ENCODE results near the gene SLC35E2B.
"Not testable (repeated sequence)": the region's sequence is repeated elsewhere in the genome, so short reads cannot be mapped to it uniquely, and the experiment has no call there.

The SLC35E2B gene

GRCh38 chr1:1703796-1704195 lies 11.2 kb upstream of the SLC35E2B start:
- DNase-seq (ENCODE audit: low spot score): no peak

- DNase-seq (ENCODE audit: low spot score): not testable (repeated sequence)
Observed at GRCh38 chr1:1702506-1702905, 9.9 kb upstream of the SLC35E2B start.

DNA sequence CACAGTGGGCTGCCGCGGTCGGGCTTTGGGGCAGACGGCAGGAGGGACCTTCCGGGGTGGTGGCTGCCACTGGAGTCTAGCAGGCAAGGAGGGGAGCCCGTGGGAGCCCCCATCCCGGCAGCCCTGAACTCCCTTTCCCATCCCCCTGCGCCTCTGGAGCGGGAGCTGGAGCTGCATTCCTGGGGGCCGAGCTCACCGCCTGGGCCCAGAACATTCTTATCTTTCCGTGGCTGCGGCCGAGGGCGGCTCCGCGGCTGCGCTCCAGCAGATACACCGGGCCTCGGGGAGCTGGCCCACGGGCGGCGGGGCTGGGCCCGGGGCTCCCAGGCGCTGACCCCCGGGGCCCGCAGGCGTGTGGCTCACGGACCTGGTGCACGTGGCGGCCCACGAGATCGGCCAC lies 8.0 kb upstream of the SLC35E2B start:
- DNase-seq (ENCODE audit: low spot score): not testable (repeated sequence)

- DNase-seq (ENCODE audit: low spot score): not testable (repeated sequence)
Observed at GRCh38 chr1:1700067-1700466, 7.5 kb upstream of the SLC35E2B start.

- not testable (repeated sequence) for DNase-seq (ENCODE audit: low spot score)
Observed at GRCh38 chr1:1699061-1699460, 6.5 kb upstream of the SLC35E2B start.

DNA sequence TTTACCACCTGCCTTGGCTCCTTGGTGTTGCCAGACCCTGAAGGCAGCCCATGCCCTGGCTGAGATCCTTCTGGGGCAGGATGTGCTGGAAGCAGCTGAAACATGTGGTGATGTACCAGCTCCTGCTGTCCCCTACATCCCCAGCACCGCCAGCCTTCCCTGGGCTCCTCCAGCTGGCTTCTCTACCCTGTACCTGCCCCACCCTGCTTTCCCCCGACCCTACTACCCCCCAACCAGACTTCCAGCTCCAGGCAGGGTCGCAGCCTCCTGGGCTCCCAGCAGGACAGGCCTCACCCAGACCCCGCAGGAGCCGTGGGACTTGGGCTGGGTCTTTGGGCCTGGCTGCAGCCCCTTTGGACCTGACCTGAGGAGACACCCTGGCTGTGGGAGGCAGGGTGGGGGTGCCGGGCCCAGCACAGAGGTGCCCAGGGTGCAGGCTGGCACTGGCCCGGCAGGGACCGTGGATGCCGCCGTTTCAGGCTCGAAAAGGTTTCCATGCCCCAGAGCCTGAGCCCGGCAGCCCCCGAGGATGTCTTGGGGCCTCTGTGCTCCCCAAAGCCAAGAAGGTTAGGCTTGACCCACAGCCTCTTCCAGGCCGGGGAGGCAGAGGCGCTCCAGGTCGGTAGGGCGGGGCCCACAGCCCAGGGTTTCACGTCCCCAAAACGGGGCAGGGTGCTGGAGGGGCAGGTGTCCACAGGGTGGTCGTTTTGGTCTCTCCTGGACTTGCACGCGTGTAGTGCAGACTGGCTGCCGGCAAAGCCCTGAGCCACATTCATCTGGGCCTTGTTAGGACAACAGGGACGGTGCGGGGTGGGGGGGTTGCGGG lies 5.0 kb upstream of the SLC35E2B start:
- not testable (repeated sequence) for DNase-seq (ENCODE audit: low spot score)

GRCh38 chr1:1696431-1697357 lies 4.1 kb upstream of the SLC35E2B start:
- not testable (repeated sequence) for DNase-seq (ENCODE audit: low spot score)

DNA sequence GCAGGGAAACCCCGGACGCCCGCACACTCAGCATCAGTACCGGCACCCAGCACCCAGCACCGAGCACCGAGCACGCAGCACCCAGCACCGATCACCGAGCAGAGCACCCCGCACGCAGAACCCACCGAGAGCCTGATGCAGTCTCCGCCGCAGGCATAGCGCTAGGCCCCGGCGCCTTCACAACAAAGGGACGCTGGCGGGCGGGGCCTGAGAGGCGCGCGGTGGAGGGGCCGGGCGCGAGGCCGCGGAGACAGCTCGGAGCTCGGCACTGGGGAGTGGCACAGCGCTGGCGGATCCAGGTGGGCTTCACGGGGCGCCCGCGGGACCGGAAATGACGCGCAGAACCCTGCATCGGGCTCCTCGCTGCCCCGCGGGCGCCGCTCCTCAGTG lies 276 bp downstream of the SLC35E2B start:
- DNase-seq (ENCODE audit: low spot score): peak; percentile 32

DNA sequence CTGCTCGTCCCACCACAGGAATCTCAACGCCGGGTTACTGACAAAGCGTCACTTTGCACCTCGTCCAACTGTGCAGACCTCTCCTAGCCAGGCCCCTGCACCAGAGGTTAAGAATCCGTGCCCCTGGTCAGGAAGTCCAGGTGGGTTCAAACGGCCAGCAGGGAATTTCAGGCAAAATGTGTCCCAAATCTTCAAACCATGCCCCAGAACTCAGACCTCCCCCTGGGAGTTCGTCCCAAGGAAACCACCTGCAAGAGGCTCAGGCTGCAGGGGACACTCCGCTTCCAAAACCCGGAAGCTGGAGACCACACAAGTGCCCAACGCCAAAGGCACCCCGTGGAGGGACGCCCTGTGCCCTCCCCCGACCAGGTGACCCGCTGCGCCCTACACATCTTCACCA lies 1.2 kb downstream of the SLC35E2B start:
- not testable (repeated sequence) for DNase-seq (ENCODE audit: low spot score)

- not testable (repeated sequence) for DNase-seq (ENCODE audit: low spot score)
Observed at GRCh38 chr1:1689526-1689925, 3.1 kb downstream of the SLC35E2B start.

- DNase-seq (ENCODE audit: low spot score): no peak
Observed at GRCh38 chr1:1687846-1688245, 4.7 kb downstream of the SLC35E2B start.

- DNase-seq (ENCODE audit: low spot score): no peak
Observed at GRCh38 chr1:1684031-1684681, 8.4 kb downstream of the SLC35E2B start.

GRCh38 chr1:1683104-1683905 lies 9.3 kb downstream of the SLC35E2B start:
- no peak for DNase-seq (ENCODE audit: low spot score)

DNA sequence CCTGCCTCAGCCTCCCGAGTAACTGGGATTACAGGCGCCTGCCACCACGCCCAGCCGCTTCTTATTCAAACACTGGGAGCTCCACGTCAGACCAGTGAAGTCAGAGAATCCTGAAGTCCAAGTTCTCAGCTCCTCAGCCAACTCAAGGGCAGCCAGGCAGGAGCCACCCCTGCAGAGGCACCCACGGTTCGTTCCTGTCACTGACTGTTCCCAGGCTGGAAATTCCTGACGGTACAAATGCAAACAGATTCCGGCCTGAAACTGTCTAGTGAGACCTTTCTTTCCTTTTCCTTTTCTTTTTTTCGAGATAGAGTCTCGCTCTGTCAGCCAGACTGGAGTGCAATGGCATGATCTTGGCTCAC lies 11.7 kb downstream of the SLC35E2B start:
- DNase-seq (ENCODE audit: low spot score): no peak

DNA sequence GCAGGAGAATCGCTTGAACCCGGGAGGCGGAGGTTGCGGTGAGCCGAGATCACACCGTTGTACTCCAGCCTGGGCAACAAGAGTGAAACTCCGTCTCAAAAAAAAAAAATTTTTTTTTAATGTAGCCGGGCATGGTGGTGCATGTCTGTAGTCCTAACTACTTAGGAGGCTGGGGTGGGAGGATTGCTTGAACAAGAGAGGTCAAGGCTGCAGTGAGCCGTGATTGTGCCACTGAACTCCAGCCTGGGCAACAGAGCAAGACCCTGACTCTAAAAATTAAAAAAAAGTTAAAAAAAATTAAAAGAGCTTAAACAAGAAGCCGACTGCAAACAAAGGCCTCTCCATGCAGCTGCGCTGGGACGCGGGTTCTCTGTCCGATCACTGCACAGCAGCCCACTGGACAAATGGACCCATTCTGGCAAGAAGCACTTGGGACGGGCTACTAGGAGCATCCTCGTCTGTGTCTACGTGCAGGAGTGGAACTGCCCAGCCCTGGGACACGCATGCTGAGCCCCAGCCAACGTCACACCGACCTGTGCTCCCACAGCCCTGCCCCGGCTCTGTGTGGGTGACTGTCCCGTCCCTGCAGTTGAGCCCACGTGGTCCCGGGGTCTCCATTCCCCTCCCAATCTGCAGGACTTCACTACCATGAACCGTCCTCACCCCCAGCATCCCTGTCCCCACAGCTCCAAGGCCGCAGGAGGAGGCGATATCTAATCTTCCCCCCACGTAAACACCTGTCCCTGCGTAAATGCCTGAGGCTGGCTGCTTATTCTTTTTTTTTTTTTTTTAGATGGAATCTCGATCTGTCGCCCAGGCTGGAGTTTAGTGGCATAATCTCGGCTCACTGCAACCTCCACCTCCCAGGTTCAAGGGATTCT lies 12.3 kb downstream of the SLC35E2B start:
- no peak for DNase-seq (ENCODE audit: low spot score)

GRCh38 chr1:1678581-1679380 lies 13.8 kb downstream of the SLC35E2B start:
- DNase-seq (ENCODE audit: low spot score): no peak

DNA sequence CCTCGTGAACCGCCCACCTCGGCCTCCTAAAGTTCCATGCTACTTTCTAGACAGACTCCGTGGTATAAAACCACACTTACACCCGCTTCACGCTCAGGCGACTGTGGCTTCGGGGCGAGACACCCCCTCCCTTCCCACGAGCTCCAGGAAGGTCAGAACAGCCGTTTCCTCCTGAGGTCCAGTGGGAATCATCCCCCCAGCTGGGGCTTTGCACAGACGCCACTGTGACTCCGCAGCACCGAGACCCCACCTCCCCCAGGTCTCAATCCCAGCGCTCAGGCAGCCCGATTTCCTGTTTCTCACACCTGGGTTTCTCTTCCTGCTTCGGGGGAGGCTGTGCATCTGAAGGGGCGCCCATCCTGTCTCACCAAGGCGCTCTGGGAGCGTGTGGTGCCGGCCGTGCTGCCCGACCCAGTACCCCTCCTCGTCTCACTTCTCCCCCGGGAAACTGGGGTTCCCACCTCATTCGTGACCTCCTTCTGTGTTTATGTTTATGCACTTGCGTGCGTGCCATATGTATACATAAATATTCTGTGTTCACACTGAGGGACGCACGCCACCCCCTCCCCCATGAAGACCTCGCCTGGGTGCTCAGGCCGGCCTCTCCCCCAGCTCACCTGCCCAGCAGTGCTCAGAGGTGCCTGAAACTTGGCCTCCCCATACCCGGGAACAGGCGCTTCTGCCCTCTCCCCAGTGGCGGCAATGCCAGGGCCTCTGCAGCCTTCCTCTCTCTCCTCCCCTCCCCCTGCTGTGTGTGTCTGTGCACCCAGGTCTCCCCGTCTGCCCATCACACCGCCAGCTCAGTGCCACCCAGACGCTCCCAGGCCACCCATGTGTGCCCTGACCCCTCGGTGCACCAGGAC lies 14.6 kb downstream of the SLC35E2B start:
- no peak for DNase-seq (ENCODE audit: low spot score)

DNA sequence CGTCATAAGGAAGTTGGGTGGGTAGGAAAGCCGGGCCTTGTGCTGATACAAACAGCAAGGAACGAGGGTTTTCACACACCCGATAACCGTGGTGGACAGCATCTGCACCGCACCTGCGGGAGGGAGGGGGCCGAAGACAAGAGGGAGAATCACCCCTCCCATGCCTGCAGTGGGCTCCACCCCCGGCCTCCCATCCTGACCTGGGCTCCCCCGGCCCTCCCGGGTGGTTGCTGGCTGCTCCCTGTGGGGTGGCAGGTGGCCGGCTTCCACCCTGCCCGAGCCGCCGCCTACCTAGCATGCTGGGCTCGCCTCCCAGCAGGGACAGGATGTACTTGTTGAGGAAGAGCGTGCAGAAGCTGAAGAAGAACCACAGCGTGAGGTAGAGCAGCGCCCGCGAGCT lies 16.5 kb downstream of the SLC35E2B start:
- DNase-seq (ENCODE audit: low spot score): not testable (repeated sequence)

GRCh38 chr1:1675218-1675617 lies 17.4 kb downstream of the SLC35E2B start:
- DNase-seq (ENCODE audit: low spot score): not testable (repeated sequence)

Measured in LoVo (cell line).